ENCODE results near the gene CERS6.

Gene CERS6

GRCh38 chr2:168445960-168446359 lies 10.1 kb upstream of the CERS6 start:
- DNase-seq = no peak

- DNase-seq = no peak
Measured at GRCh38 chr2:168448980-168449379, 7.1 kb upstream of the CERS6 start.

GRCh38 chr2:168449419-168449818 lies 6.7 kb upstream of the CERS6 start:
- DNase-seq = no peak

GRCh38 chr2:168450171-168450570 lies 5.9 kb upstream of the CERS6 start:
- DNase-seq = peak; percentile 15

- DNase-seq = no peak
Measured at GRCh38 chr2:168450732-168451131, 5.3 kb upstream of the CERS6 start.

- DNase-seq = no peak
Measured at GRCh38 chr2:168452781-168453180, 3.3 kb upstream of the CERS6 start.

- no peak for DNase-seq
Measured at GRCh38 chr2:168453404-168453803, 2.7 kb upstream of the CERS6 start.

- no peak for DNase-seq
Measured at GRCh38 chr2:168454737-168455644, 1.1 kb upstream of the CERS6 start.

GRCh38 chr2:168456521-168457189 lies 583 bp downstream of the CERS6 start:
- no peak for DNase-seq

GRCh38 chr2:168457190-168457895 lies 1.3 kb downstream of the CERS6 start:
- no peak for DNase-seq

GRCh38 chr2:168458139-168458538 lies 2.1 kb downstream of the CERS6 start:
- DNase-seq = no peak

GRCh38 chr2:168459256-168459655 lies 3.2 kb downstream of the CERS6 start:
- no peak for DNase-seq

GRCh38 chr2:168460571-168460970 lies 4.5 kb downstream of the CERS6 start:
- no peak for DNase-seq

GRCh38 chr2:168461178-168461941 lies 5.3 kb downstream of the CERS6 start:
- no peak for DNase-seq

GRCh38 chr2:168461942-168462331 lies 5.9 kb downstream of the CERS6 start:
- no peak for DNase-seq

GRCh38 chr2:168462543-168463045 lies 6.5 kb downstream of the CERS6 start:
- no peak for DNase-seq

- no peak for DNase-seq
Measured at GRCh38 chr2:168465594-168465993, 9.5 kb downstream of the CERS6 start.

GRCh38 chr2:168466190-168466737 lies 10.2 kb downstream of the CERS6 start:
- no peak for DNase-seq

GRCh38 chr2:168466834-168467565 lies 10.9 kb downstream of the CERS6 start:
- no peak for DNase-seq

GRCh38 chr2:168467729-168468128 lies 11.7 kb downstream of the CERS6 start:
- no peak for DNase-seq

- DNase-seq = no peak
Measured at GRCh38 chr2:168468354-168468753, 12.3 kb downstream of the CERS6 start.

Measured in CD4-positive, alpha-beta T cell treated with Interleukin-12 subunit alpha and Interleukin-12 subunit beta, for 1 hour (primary cell).